GM13977 (cell line): ENCODE data around the gene C4B.
A peak's percentile ranks its signal among the peaks of the same experiment; 100 is the strongest.
"Not testable (repeated sequence)": the region's sequence is repeated elsewhere in the genome, so short reads cannot be mapped to it uniquely, and the experiment has no call there.

Experiments
- DNase-seq: peaks from one replicate; pipeline ENCODE4 v3.0.0; 2012; ENCODE audit warnings: low spot score
- CTCF ChIP-seq: IDR thresholded peaks from 2 replicates; pipeline ENCODE4 v1.5.1; 2012; ENCODE audit warnings: mild to moderate bottlenecking, control low read depth; ENCODE audit not compliant: insufficient read depth; ENCODE audit errors: extremely low read depth, missing control alignments
- in situ Hi-C: fragments of 300-500 bp; cut with MboI; formaldehyde crosslinking; loops from one replicate; pipeline ENCODE4 v1.12.0; 2022; ENCODE audit warnings: low sequenced_read_pairs, low pct_unique_long_range_greater_than_20kb, mixed read lengths, inconsistent platforms; ENCODE audit not compliant: unreplicated experiment

C4B gene

GRCh38 chr6:32037598-32038524, 23.3 kb downstream of the C4B start, which contains the start of gene CYP21A2:
Gene CYP21A2 (plus strand): TSS chr6:32038415. CDS start chr6:32038423, 8 bp downstream.
- in situ Hi-C loops, DNase-seq: not testable (repeated sequence)

DNA sequence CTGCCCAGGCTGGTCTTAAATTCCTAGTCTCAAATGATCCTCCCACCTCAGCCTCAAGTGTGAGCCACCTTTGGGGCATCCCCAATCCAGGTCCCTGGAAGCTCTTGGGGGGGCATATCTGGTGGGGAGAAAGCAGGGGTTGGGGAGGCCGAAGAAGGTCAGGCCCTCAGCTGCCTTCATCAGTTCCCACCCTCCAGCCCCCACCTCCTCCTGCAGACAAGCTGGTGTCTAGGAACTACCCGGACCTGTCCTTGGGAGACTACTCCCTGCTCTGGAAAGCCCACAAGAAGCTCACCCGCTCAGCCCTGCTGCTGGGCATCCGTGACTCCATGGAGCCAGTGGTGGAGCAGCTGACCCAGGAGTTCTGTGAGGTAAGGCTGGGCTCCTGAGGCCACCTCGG, 24.3 kb downstream of the C4B start:
- in situ Hi-C loops, DNase-seq: not testable (repeated sequence)

DNA sequence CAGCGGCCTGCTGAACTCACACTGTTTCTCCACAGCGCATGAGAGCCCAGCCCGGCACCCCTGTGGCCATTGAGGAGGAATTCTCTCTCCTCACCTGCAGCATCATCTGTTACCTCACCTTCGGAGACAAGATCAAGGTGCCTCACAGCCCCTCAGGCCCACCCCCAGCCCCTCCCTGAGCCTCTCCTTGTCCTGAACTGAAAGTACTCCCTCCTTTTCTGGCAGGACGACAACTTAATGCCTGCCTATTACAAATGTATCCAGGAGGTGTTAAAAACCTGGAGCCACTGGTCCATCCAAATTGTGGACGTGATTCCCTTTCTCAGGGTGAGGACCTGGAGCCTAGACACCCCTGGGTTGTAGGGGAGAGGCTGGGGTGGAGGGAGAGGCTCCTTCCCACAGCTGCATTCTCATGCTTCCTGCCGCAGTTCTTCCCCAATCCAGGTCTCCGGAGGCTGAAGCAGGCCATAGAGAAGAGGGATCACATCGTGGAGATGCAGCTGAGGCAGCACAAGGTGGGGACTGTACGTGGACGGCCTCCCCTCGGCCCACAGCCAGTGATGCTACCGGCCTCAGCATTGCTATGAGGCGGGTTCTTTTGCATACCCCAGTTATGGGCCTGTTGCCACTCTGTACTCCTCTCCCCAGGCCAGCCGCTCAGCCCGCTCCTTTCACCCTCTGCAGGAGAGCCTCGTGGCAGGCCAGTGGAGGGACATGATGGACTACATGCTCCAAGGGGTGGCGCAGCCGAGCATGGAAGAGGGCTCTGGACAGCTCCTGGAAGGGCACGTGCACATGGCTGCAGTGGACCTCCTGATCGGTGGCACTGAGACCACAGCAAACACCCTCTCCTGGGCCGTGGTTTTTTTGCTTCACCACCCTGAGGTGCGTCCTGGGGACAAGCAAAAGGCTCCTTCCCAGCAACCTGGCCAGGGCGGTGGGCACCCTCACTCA, 25.0 kb downstream of the C4B start:
- DNase-seq, in situ Hi-C loops: not testable (repeated sequence)

GRCh38 chr6:32040299-32041049, 25.9 kb downstream of the C4B start:
- DNase-seq, in situ Hi-C loops: not testable (repeated sequence)

DNA sequence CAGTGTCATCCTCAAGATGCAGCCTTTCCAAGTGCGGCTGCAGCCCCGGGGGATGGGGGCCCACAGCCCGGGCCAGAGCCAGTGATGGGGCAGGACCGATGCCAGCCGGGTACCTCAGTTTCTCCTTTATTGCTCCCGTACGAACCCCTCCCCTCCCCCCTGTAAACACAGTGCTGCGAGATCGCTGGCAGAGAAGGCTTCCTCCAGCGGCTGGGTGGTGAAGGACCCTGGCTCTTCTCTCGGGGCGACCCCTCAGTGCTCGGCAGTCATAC, 26.4 kb downstream of the C4B start:
- in situ Hi-C loops, DNase-seq: not testable (repeated sequence)

DNA sequence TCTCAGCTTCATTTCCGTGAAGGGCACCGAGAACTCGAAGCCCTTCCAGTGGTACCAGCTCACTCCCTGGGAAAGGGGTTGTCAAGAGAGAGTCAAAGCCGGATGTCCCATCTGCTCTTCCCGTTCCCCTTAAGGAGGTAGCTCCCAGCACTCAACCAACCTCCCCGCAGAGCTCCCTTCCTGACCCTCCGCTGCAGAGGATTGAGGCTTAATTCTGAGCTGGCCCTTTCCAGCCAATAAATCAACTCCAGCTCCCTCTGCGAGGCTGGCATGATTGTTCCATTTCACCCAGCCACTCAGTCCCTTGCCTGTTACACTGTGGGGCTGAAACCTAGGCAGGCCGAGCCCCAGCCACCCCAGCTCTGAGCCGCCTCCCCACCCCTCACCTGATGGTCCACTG, 26.8 kb downstream of the C4B start:
- DNase-seq, in situ Hi-C loops: not testable (repeated sequence)

- in situ Hi-C loops, DNase-seq: not testable (repeated sequence)
These were observed 27.7 kb downstream of the C4B start for GRCh38 chr6:32042276-32042675.

GRCh38 chr6:32043589-32044380, 29.2 kb downstream of the C4B start:
- in situ Hi-C loops, DNase-seq: not testable (repeated sequence)

DNA sequence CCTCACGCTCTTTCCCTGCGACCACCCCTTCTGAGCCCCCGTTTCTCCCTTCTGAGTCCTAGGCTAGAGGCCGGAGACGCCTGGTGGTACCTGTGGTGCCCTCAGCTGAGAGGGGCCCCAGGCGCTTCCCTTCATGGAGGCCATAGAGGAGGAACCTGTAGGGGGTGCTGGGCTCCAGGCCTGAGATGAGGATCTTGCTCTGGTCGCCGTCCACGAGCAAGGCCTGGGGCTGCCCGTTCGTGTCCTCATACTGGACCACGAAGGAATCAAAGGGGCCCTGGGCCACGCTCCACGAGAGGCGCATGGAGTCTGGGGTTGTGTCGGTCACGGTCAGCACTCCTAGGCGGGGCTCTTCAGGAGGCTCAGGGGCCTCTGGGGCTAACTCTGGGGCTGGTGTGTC, 30.3 kb downstream of the C4B start:
- in situ Hi-C loops, DNase-seq: not testable (repeated sequence)

GRCh38 chr6:32045811-32046449, 31.3 kb downstream of the C4B start:
- in situ Hi-C loops = no loop called here
- DNase-seq = peak; percentile 10
- no peak for TF ChIP-seq CTCF
